AG09309 (cell line): ENCODE measurements around the gene GANAB.

ENCODE experiments used
- DNase-seq: peaks from one replicate; pipeline ENCODE4 v3.0.0-alpha.2; 2010; ENCODE audit warnings: low read depth
- H3K4me3 ChIP-seq: 2 replicates; pipeline ENCODE4 v1.5.1; 2011; ENCODE audit warnings: mild to moderate bottlenecking, low read depth, low read length, moderate library complexity; ENCODE audit not compliant: control insufficient read depth
- TF ChIP-seq, protein P1 (sequence below): IDR thresholded peaks from 2 replicates; pipeline ENCODE4 v1.5.1; 2011; ENCODE audit warnings: mild to moderate bottlenecking, low read depth, low read length, inconsistent platforms; ENCODE audit not compliant: insufficient read depth, control insufficient read depth; ENCODE audit errors: missing control alignments

GANAB gene

DNA sequence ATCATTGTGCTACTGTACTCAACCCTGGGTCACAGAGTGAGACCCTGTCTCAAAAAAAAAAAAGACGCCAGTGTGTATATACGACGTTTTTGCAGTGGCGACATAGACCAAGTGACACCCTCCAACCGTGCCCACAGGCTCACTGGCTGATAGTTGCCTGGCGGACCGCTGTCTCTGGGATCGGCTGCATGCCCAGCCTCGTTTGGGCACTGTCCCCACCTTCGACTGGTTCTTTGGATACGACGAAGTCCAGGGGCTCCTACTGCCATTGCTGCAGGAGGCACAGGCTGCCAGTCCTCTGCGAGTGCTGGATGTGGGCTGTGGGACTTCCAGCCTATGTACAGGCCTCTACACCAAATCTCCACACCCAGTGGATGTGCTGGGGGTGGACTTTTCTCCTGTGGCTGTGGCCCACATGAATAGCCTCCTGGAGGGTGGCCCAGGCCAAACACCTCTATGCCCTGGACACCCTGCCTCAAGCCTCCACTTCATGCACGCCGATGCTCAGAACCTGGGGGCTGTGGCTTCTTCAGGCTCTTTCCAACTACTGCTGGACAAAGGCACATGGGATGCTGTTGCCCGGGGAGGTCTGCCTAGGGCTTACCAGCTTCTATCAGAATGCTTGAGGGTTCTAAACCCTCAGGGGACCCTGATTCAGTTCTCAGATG, 20.0 kb upstream of the GANAB start:
- DNase-seq = no peak
- peak overlapping the region; percentile 96 for H3K4me3 ChIP-seq
- TF ChIP-seq, protein P1, sequence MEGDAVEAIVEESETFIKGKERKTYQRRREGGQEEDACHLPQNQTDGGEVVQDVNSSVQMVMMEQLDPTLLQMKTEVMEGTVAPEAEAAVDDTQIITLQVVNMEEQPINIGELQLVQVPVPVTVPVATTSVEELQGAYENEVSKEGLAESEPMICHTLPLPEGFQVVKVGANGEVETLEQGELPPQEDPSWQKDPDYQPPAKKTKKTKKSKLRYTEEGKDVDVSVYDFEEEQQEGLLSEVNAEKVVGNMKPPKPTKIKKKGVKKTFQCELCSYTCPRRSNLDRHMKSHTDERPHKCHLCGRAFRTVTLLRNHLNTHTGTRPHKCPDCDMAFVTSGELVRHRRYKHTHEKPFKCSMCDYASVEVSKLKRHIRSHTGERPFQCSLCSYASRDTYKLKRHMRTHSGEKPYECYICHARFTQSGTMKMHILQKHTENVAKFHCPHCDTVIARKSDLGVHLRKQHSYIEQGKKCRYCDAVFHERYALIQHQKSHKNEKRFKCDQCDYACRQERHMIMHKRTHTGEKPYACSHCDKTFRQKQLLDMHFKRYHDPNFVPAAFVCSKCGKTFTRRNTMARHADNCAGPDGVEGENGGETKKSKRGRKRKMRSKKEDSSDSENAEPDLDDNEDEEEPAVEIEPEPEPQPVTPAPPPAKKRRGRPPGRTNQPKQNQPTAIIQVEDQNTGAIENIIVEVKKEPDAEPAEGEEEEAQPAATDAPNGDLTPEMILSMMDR = no peak

DNA sequence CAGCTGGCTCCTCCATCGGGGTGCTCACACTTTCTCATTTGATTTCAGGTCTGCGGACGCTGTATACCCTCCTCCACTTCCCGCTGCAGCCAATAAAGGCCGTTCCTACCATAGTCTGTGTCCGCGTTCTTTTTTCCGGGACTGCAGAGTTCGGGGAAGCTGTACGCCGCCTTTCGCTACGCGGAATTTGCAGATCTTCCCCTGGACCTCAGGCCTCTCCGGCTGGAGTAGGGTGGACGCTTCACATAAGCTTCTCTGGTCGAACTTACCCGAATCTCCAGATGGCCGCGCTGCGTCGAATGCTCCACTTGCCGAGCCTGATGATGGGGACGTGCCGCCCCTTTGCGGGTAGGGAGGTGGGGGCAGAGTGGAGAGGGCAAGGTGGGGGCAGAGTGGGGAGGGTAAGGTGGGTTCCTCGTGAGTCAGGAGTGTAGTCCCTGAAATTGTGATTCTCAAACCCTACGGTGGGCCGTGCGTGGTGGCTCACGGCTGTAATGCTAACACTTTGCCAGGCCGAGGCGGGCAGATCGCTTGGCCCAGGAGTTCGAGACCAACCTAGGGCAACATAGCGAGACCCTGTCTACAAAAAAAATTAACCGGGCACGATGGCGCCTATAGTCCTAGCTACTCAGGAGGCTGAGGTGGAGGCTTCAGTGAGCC, 19.3 kb upstream of the GANAB start:
- TF ChIP-seq, protein P1 = no peak
- H3K4me3 ChIP-seq = peak overlapping the region; percentile 96
- no peak for DNase-seq

DNA sequence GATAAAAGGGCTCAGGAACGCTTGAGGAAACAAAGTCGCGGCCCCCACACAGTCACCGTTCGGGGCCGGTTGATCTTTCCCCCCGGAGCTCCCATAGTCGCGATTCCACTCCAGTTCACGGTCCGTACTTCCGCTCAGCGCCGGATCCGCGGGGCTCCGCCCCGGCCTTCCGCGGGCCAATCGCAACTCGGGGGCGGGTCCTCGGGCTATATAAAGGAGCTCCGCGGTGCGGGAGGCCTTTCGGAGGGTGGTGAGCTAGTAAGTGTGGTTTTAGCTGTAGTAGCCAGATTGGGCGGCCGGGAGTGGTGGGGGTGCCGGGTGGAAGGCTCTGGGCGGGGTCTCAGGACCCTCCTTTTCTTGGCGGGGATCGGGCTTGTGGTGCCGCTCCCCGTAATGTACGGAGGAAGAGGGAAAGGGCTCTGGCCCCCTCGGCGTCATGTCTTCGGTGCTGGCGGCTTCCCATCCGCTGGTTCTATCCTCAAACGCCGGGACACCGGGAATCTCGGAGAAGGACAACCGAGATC, 18.7 kb upstream of the GANAB start, which contains the start of the genes C11orf98 and CSKMT:
C11orf98 (minus strand) TSS at position 136 of the 524 bp plus-strand sequence; CDS start at position 95, 41 bp downstream.
CSKMT (plus strand) TSS at position 238 of the 524 bp plus-strand sequence. CDS start 568 bp downstream, outside the sequence.
- H3K4me3 ChIP-seq = peak within 1 kb of the TSS; percentile 96
- TF ChIP-seq, protein P1 = no peak
- peak; percentile 71 for DNase-seq

DNA sequence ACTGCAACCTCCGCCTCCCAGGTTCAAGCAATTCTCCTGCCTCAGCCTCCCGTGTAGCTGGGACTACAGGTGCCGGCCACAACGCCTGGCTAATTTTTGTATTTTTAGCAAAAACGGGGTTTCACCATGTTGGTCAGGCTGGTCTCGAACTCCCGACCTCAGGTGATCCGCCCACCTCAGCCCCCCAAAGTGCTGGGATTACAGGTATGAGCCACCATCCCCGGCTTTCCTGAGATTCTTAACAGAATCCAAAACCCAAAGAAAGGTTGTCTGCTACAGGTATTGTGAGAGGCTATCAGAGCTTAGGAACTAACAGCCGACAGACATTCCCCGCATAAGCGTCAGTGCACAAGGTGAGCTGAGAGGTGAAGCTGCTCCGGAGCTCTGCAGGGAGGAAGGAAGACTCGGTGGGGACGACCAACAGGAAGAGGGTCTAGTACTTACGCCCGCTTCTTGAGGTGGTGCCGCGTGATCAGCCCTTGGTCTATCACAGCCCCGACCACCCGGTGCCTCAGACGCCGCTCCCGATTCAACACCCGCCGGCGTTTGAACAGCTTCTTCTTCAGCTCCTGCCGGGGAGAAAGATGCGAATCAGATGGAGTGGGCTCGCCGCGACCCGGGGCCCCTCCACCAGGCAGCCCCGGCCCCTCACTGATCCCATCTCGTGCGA, 18.1 kb upstream of the GANAB start:
- TF ChIP-seq, protein P1 = no peak
- no peak for DNase-seq
- peak overlapping the region; percentile 96 for H3K4me3 ChIP-seq

GRCh38 chr11:62656796-62657429, 10.5 kb upstream of the GANAB start:
- no peak overlapping the region for H3K4me3 ChIP-seq
- TF ChIP-seq, protein P1 = no peak
- no peak for DNase-seq

DNA sequence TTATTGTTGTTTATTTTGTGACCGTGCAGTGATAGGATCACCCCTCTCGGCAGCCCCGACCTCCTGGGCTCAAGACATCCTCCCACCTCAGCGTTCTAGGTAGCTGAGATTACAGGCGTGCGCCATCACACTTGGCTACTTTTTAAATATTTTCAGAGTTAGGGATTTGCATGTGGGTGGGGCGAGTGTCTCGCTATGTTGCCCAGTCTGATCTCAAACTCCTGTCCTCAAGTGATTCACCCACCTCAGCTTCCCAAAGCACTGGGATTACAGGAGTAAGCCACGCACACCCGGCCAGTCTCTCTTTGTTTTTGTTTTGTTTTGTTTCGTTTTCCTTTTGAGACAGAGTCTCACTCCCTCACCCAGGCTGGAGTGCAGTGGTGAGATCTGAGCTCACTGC, 7.9 kb upstream of the GANAB start:
- H3K4me3 ChIP-seq = no peak overlapping the region
- DNase-seq = no peak
- TF ChIP-seq, protein P1 = no peak
